Uterus (tissue), 2 donors: Measurements from ENCODE around the gene MAGI2.

Source experiments
- CTCF ChIP-seq, 4 experiments: fragments of 200-600 bp in 2 of 4; fragments of 450-650 bp in 2 of 4; sonication (generic) in 2 of 4; IDR thresholded peaks; one replicate each; pipeline ENCODE4 v1.5.1; 2016 to 2019; ENCODE audit warnings: antibody characterized with exemption in 4 of 4, mild to moderate bottlenecking in 2 of 4, moderate library complexity in 1 of 4
- POLR2A ChIP-seq, 2 donors: fragments of 450-650 bp; IDR thresholded peaks; one replicate each; pipeline ENCODE4 v1.6.1; 2016; ENCODE audit warnings: antibody characterized with exemption in 2 of 2, mild to moderate bottlenecking in 1 of 2, moderate library complexity in 1 of 2

- TF ChIP-seq CTCF (IDR thresholded peaks at IDR 0.05), result no peak
- no peak for TF ChIP-seq POLR2A (IDR thresholded peaks at IDR 0.05)
These were observed 1039.9 kb downstream of the MAGI2 start for GRCh38 chr7:78413568-78413967.
